Measurements from ENCODE around the gene FADS3. TPM values are rescaled to one million over a fixed set of nuclear protein-coding genes. Genes with fewer than 3 reads are reported as not detected.

FADS3 gene
- total RNA-seq, 1 experiment from 2014 or later, result 22.6 TPM

DNA sequence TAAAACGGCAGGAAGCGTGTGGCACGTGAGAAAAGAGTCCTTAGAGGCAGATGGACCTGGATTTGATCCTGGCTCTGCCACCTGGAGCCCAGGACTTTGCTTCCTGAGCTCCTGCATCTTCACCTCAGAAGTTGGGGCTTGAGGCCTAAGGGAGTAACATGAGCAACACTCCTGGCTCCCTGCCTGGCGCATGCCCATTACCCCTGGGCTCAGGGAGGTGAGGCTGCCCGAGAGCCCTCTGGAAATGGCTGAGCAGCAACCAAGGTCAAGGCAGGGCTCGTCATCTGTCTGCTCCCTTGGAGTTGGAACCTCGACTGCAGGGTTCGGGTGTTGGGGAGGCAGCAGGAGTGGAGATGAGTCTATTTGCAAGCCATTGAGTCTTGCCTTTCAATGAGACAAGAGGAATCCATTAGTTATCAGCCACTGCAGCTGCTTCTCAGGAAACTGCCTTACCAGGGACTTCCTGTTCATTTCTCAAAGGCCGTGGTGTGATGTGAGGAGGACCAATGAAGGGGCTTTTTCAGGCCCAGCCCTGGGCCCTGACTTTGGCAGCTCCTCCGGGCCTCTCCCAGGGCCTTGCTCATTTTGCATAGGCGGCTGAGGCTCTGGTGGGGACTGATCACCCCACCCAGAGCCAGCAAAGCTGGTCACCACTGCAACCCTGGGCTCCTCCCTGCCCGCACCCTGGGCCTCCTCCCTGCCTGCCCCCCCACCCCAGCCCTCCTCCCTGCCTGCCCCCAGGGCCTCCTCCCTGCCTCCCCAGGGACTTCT is 56.9 kb downstream of the FADS3 start:
- ChIA-PET CTCF (no interaction called here), POLR2A (interaction anchor here (1.4 kb wide), 1 partner anchor 19 kb away, joined by 3 read pairs; no protein-coding TSS in a partner anchor)
- in situ Hi-C loops (cut with HindIII; ENCODE audit: low pct_unique_long_range_greater_than_20kb, low sequenced_read_pairs), result no loop called here
- H3K36me3 ChIP-seq (ENCODE audit: control insufficient read depth, insufficient read depth, low read length), result no peaks in the 10 kb centered on the region
- H3K4me3 ChIP-seq (ENCODE audit: low read depth in 2 of 2, low read length in 2 of 2), result no peak overlapping the region
- H3K9me3 ChIP-seq (ENCODE audit: control insufficient read depth, insufficient read depth, low read depth, low read length), result no peaks in the 10 kb centered on the region
- H3K4me1 ChIP-seq (ENCODE audit: control insufficient read depth, insufficient read depth, low read length), result peaks cover 55% of the 10 kb centered on the region
- BruUV-seq (replicated peaks), result no TSS peak
- DNase-seq (ENCODE audit: low read depth, low spot score) (no peak), ATAC-seq (peak; percentile 70)
- peak overlapping the region; percentile 62 for H3K27ac ChIP-seq (ENCODE audit: low read length)
- TF ChIP-seq POLR2AphosphoS5 (IDR thresholded peaks at IDR 0.05; ENCODE audit: low read depth, low read length), result no peak
- no peak for TF ChIP-seq SIN3A (IDR thresholded peaks at IDR 0.05; ENCODE audit: borderline replicate concordance, insufficient read depth, low read depth, low read length)
- TF ChIP-seq, protein P1, sequence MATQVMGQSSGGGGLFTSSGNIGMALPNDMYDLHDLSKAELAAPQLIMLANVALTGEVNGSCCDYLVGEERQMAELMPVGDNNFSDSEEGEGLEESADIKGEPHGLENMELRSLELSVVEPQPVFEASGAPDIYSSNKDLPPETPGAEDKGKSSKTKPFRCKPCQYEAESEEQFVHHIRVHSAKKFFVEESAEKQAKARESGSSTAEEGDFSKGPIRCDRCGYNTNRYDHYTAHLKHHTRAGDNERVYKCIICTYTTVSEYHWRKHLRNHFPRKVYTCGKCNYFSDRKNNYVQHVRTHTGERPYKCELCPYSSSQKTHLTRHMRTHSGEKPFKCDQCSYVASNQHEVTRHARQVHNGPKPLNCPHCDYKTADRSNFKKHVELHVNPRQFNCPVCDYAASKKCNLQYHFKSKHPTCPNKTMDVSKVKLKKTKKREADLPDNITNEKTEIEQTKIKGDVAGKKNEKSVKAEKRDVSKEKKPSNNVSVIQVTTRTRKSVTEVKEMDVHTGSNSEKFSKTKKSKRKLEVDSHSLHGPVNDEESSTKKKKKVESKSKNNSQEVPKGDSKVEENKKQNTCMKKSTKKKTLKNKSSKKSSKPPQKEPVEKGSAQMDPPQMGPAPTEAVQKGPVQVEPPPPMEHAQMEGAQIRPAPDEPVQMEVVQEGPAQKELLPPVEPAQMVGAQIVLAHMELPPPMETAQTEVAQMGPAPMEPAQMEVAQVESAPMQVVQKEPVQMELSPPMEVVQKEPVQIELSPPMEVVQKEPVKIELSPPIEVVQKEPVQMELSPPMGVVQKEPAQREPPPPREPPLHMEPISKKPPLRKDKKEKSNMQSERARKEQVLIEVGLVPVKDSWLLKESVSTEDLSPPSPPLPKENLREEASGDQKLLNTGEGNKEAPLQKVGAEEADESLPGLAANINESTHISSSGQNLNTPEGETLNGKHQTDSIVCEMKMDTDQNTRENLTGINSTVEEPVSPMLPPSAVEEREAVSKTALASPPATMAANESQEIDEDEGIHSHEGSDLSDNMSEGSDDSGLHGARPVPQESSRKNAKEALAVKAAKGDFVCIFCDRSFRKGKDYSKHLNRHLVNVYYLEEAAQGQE (IDR thresholded peaks at IDR 0.05; ENCODE audit: insufficient read depth in 1 of 2, low read depth in 2 of 2, low read length in 1 of 2), result no peak
- TF ChIP-seq TCF7L2 (IDR thresholded peaks at IDR 0.05; ENCODE audit: low read depth, low read length), result no peak
- TF ChIP-seq, protein P2, sequence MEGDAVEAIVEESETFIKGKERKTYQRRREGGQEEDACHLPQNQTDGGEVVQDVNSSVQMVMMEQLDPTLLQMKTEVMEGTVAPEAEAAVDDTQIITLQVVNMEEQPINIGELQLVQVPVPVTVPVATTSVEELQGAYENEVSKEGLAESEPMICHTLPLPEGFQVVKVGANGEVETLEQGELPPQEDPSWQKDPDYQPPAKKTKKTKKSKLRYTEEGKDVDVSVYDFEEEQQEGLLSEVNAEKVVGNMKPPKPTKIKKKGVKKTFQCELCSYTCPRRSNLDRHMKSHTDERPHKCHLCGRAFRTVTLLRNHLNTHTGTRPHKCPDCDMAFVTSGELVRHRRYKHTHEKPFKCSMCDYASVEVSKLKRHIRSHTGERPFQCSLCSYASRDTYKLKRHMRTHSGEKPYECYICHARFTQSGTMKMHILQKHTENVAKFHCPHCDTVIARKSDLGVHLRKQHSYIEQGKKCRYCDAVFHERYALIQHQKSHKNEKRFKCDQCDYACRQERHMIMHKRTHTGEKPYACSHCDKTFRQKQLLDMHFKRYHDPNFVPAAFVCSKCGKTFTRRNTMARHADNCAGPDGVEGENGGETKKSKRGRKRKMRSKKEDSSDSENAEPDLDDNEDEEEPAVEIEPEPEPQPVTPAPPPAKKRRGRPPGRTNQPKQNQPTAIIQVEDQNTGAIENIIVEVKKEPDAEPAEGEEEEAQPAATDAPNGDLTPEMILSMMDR (IDR thresholded peaks at IDR 0.05), result no peak
- intact Hi-C loops (cut with micrococcal nuclease; ENCODE audit: unreplicated experiment), result no loop called here
- no peaks in the 10 kb centered on the region for H3K27me3 ChIP-seq (ENCODE audit: control insufficient read depth, insufficient read depth, low read length)

DNA sequence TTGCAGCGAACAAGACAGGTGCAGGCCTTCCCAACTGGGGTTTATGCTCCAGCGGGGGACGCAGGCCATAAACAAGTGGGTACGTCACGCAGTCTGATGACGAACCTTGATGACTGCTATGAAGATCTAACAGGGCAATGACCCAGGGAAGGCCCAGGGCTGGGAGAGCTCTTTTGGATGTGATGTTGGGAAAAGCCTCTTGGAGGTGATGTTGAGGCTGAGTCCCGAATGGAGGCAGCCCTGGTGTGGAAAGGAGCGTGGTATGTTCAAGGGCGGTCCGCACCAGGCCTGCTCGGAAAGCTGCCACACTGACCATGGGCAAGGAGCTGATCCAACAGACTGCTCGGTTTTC is 57.4 kb downstream of the FADS3 start:
- H3K36me3 ChIP-seq (ENCODE audit: control insufficient read depth, insufficient read depth, low read length), result no peaks in the 10 kb centered on the region
- H3K9me3 ChIP-seq (ENCODE audit: control insufficient read depth, insufficient read depth, low read depth, low read length), result no peaks in the 10 kb centered on the region
- DNase-seq (ENCODE audit: low read depth, low spot score) (no peak), ATAC-seq (peak; percentile 24; the same call in 1 of the 2 replicates)
- in situ Hi-C loops (cut with HindIII; ENCODE audit: low pct_unique_long_range_greater_than_20kb, low sequenced_read_pairs), result no loop called here
- CTCF ChIA-PET, result no interaction called here
- intact Hi-C loops (cut with micrococcal nuclease; ENCODE audit: unreplicated experiment), result no loop called here
- BruUV-seq (replicated peaks), result no TSS peak
- H3K27me3 ChIP-seq (ENCODE audit: control insufficient read depth, insufficient read depth, low read length), result no peaks in the 10 kb centered on the region
- H3K27ac ChIP-seq (ENCODE audit: low read length), result peak overlapping the region; percentile 62
- H3K4me3 ChIP-seq (ENCODE audit: low read depth in 2 of 2, low read length in 2 of 2), result 0 out of 4 replicates have a peak overlapping the region, but pooled peaks of 1 of the 2 experiments have one; percentile 3
- TF ChIP-seq, protein P2 (IDR thresholded peaks at IDR 0.05), result no peak
- peaks cover 55% of the 10 kb centered on the region for H3K4me1 ChIP-seq (ENCODE audit: control insufficient read depth, insufficient read depth, low read length)
- POLR2A ChIA-PET, result no interaction called here

Measured in Panc1 (cell line).